ENCODE measurements around the gene FURIN. TPM values are rescaled to one million over a fixed set of nuclear protein-coding genes. Genes with fewer than 3 reads are reported as not detected.
"Not testable (repeated sequence)": the region's sequence is repeated elsewhere in the genome, so short reads cannot be mapped to it uniquely, and the experiment has no call there.

FURIN gene
- total RNA-seq, 1 donor from 2014 or later, result 97.7 TPM

DNA sequence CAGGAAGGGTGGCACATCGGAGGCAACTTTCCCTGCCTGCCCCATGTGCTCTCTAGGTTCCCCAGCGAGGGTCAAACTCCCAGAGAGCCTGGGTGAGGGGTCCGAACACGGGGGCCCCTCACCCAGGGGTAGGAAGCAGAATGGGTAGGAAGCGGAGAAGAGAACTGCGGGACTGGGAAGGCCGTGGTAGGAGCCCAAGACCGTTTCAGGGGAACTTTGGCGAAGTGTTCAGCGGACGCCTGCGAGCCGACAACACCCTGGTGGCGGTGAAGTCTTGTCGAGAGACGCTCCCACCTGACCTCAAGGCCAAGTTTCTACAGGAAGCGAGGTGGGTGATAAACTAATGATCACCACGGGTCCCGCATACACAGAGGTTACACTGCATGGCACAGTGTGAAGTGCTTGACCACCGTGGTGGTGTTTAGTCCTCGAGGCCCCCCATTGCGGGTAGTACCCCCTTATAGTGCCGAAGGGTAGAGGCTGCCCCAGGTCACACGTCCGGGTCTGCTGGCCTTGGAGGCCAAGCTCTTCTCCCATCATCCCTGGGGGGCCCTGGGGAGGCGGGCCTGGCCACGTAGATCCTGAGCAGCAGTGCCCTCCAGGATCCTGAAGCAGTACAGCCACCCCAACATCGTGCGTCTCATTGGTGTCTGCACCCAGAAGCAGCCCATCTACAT is 24.2 kb downstream of the FURIN start:
- H3K27ac Mint-ChIP-seq, result peak overlapping the region; percentile 25

DNA sequence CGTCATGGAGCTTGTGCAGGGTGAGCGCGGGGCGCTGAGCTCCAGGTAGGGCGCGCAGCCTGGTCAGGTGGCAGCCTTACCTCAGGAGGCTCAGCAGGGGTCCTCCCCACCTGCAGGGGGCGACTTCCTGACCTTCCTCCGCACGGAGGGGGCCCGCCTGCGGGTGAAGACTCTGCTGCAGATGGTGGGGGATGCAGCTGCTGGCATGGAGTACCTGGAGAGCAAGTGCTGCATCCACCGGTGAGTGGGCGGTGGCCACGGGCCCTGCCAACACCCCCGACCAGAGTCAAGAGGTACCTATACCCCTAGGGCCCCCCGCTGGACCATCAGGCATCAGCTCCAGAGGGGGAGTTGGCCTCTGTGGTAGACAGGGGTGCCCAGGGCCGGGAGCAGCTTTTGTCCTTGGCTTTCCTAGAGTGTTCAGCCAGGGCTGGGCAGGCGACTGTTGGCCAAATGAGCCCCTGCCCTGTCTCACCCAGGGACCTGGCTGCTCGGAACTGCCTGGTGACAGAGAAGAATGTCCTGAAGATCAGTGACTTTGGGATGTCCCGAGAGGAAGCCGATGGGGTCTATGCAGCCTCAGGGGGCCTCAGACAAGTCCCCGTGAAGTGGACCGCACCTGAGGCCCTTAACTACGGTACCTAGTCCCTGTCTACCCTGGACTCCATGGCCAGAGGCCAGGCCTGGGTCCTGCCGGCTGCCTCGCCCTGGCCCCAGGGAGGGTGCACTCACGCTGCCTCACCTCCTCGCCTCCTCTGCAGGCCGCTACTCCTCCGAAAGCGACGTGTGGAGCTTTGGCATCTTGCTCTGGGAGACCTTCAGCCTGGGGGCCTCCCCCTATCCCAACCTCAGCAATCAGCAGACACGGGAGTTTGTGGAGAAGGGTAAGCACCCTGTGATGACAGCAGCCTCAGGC is 25.0 kb downstream of the FURIN start:
- no peak for DNase-seq (ENCODE audit: low spot score in 2 of 2, unreplicated experiment in 2 of 2)
- Mint-ChIP-seq H3K27ac (no peak overlapping the region), H3K36me3 (peaks cover 21% of the 10 kb centered on the region), H3K4me3 (no peak overlapping the region), H3K4me1 (no peaks in the 10 kb centered on the region), H3K27me3 (ENCODE audit: low read depth) (no peaks in the 10 kb centered on the region), H3K9me3 (no peaks in the 10 kb centered on the region)
- TF ChIP-seq, protein P1, sequence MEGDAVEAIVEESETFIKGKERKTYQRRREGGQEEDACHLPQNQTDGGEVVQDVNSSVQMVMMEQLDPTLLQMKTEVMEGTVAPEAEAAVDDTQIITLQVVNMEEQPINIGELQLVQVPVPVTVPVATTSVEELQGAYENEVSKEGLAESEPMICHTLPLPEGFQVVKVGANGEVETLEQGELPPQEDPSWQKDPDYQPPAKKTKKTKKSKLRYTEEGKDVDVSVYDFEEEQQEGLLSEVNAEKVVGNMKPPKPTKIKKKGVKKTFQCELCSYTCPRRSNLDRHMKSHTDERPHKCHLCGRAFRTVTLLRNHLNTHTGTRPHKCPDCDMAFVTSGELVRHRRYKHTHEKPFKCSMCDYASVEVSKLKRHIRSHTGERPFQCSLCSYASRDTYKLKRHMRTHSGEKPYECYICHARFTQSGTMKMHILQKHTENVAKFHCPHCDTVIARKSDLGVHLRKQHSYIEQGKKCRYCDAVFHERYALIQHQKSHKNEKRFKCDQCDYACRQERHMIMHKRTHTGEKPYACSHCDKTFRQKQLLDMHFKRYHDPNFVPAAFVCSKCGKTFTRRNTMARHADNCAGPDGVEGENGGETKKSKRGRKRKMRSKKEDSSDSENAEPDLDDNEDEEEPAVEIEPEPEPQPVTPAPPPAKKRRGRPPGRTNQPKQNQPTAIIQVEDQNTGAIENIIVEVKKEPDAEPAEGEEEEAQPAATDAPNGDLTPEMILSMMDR (IDR thresholded peaks at IDR 0.05; ENCODE audit: unreplicated experiment), result no peak

More for the DNA sequence above, 24.2 kb downstream of the FURIN start:
- H3K27me3 Mint-ChIP-seq (ENCODE audit: low read depth), result no peaks in the 10 kb centered on the region
- H3K4me3 Mint-ChIP-seq, result no peak overlapping the region
- H3K36me3 Mint-ChIP-seq, result peaks cover 23% of the 10 kb centered on the region
- no peaks in the 10 kb centered on the region for H3K9me3 Mint-ChIP-seq
- H3K4me1 Mint-ChIP-seq, result no peaks in the 10 kb centered on the region
- TF ChIP-seq, protein P1 (IDR thresholded peaks at IDR 0.05; ENCODE audit: unreplicated experiment), result no peak
- no peak for DNase-seq (ENCODE audit: low spot score in 2 of 2, unreplicated experiment in 2 of 2)

DNA sequence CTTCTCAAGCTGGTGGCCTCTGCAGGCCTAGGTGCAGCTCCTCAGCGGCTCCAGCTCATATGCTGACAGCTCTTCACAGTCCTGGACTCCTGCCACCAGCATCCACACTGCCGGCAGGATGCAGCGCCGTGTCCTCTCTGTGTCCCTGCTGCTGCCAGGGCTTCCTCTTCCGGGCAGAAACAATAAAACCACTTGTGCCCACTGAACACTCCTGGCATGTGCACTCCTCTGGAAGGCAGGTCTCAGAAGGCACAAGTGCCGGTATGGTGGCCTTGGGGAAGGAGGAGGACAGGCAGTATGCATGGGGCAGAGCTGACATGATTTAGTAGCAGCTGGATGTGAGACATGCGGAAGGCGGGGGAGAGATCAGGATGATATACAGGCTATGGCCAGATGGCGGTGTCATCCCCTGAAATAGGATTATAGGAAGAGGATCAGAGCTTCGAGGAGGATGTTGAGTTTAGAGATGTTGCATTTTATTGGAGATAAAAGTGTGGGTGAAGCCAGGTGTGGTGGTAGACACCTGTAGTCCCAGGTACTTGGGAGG is 27.3 kb downstream of the FURIN start:
- no peak overlapping the region for H3K27ac Mint-ChIP-seq
- TF ChIP-seq, protein P1 (IDR thresholded peaks at IDR 0.05; ENCODE audit: unreplicated experiment), result no peak
- H3K27me3 Mint-ChIP-seq (ENCODE audit: low read depth), result no peaks in the 10 kb centered on the region
- no peak for DNase-seq (ENCODE audit: low spot score in 2 of 2, unreplicated experiment in 2 of 2)
- H3K9me3 Mint-ChIP-seq, result no peaks in the 10 kb centered on the region
- H3K4me3 Mint-ChIP-seq, result no peak overlapping the region
- no peaks in the 10 kb centered on the region for H3K4me1 Mint-ChIP-seq
- peaks cover 21% of the 10 kb centered on the region for H3K36me3 Mint-ChIP-seq

DNA sequence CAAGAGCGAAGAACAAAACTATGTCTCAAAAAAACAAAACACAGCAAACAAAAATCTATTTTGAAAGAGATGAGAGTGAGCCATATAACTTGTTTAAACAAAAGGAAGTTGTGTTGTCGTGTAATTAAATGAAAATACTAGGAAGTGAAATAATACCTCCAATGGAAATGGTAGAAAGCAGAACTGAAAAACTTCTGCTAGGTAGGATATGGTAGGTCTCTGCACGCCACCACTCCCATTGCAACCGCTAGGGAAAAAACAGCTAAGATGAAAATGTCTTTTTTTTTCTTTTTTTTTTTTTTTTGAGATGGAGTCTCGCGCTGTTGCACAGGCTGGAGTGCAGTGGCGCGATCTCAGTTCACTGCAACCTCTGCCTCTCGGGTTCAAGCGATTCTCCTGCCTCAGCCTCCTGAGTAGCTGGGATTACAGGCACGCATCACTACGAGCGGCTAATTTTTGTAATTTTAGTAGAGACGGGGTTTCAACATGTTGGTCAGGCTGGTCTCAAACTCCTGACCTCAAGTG is 28.8 kb downstream of the FURIN start:
- H3K4me3 Mint-ChIP-seq; H3K9me3 Mint-ChIP-seq; DNase-seq (ENCODE audit: low spot score in 2 of 2, unreplicated experiment in 2 of 2); H3K27me3 Mint-ChIP-seq (ENCODE audit: low read depth); H3K27ac Mint-ChIP-seq: not testable (repeated sequence)
- Mint-ChIP-seq H3K36me3 (peaks cover 20% of the 10 kb centered on the region), H3K4me1 (peaks cover 12% of the 10 kb centered on the region)

DNA sequence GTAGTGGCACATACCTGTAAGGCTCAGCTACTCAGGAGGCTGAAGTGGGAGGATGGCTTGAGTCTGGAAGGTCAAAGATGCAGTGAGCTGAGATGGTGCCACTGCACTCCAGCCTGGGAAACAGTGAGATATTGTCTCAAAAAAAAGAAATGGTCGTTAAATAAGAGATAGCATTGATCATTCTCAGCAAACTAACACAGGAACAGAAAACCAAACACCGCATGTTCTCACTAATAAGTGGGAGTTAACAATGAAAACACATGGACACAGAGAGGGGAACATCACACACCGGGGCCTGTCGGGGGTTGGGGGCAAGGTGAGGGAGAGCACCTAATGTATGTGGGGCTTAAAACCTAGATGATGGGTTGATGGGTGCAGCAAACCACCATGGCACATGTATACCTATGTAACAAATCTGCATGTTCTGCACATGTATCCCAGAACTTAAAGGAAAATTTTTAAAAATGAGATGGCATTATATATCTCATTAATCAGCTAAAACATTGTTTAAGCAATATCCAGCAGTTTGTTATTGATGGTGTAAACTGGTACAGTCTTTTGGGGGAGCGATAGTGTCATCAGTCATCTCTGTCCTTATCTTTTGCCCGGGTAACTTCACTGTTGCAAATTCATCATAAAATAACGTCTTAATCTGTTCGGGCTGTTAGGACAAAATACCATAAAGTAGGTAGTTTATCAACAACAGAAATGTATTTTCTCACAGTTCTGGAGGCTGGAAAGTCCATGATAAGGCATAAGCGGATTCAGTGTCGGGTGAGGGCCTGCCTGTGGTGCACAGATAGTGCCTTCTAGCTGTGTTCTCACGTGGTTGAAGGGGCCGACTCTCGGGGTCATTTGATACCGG is 33.0 kb downstream of the FURIN start:
- H3K9me3 Mint-ChIP-seq, result no peaks in the 10 kb centered on the region
- TF ChIP-seq, protein P1 (IDR thresholded peaks at IDR 0.05; ENCODE audit: unreplicated experiment), result no peak
- H3K4me1 Mint-ChIP-seq, result peaks cover 21% of the 10 kb centered on the region
- H3K36me3 Mint-ChIP-seq, result peaks cover 15% of the 10 kb centered on the region
- H3K27me3 Mint-ChIP-seq (ENCODE audit: low read depth), result no peaks in the 10 kb centered on the region
- no peak for DNase-seq (ENCODE audit: low spot score in 2 of 2, unreplicated experiment in 2 of 2)
- peak overlapping the region; percentile 90 for H3K27ac Mint-ChIP-seq
- H3K4me3 Mint-ChIP-seq, result peak overlapping the region; percentile 74

All from mesothelial cell of epicardium (in vitro differentiated cells).